Fibroblast of pulmonary artery (primary cell): Measurements from ENCODE around the gene TAGLN.

Experiments
- DNase-seq: peaks from one replicate; pipeline ENCODE4 v3.0.0-alpha.2; 2010; ENCODE audit warnings: low read depth
- H3K4me3 ChIP-seq: replicated peaks from 2 replicates; pipeline ENCODE4 v1.5.1; 2011; ENCODE audit warnings: low read depth, mild to moderate bottlenecking, control low read depth, low read length, moderate library complexity
- TF ChIP-seq, protein P1 (sequence below): IDR thresholded peaks from 2 replicates; pipeline ENCODE4 v1.5.1; 2011; ENCODE audit warnings: mild to moderate bottlenecking, control low read depth, low read length, inconsistent platforms; ENCODE audit errors: missing control alignments

The TAGLN gene

DNA sequence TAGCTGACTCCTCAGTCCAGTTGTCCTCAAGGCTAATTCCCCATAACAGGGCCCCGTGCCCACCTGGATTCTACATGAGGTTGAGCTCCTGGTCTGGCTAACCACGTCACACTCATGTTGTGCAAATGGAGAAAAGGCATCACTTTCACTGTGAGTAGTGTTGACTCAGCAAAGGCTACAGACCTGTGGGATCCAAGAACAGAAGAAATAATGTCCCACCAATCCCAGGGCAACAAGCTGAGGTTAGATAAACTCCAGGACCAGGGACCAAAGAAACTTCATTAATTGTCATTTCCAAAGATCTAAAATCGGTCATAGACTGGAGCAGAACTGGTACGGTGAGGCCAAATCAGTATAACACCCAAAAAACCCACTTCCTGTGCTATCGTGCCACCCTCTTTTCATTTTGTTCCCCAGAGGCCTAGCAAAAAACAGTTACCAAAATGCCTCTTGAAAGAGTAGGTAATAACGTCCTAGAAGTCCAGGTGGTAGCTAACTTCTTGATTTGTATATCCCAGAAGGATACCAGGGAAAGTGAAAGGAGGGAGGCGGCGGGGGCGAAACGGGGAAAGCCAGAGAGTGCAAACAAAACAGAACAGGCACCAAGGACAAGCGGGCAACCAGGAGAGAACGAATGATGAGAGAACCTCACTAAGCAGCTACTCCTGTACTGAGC is 31.3 kb downstream of the TAGLN start:
- TF ChIP-seq, protein P1, sequence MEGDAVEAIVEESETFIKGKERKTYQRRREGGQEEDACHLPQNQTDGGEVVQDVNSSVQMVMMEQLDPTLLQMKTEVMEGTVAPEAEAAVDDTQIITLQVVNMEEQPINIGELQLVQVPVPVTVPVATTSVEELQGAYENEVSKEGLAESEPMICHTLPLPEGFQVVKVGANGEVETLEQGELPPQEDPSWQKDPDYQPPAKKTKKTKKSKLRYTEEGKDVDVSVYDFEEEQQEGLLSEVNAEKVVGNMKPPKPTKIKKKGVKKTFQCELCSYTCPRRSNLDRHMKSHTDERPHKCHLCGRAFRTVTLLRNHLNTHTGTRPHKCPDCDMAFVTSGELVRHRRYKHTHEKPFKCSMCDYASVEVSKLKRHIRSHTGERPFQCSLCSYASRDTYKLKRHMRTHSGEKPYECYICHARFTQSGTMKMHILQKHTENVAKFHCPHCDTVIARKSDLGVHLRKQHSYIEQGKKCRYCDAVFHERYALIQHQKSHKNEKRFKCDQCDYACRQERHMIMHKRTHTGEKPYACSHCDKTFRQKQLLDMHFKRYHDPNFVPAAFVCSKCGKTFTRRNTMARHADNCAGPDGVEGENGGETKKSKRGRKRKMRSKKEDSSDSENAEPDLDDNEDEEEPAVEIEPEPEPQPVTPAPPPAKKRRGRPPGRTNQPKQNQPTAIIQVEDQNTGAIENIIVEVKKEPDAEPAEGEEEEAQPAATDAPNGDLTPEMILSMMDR, result no peak
- peak overlapping the region; percentile 98 for H3K4me3 ChIP-seq
- DNase-seq, result no peak

GRCh38 chr11:117230999-117231841 is 32.0 kb downstream of the TAGLN start:
- no peak for DNase-seq
- peak overlapping the region; percentile 98 for H3K4me3 ChIP-seq
- TF ChIP-seq, protein P1, result no peak

GRCh38 chr11:117231842-117232091 is 32.6 kb downstream of the TAGLN start, which contains the start of gene PCSK7:
TSS of gene PCSK7 (minus strand) at chr11:117232073. CDS start at chr11:117229844, 2,229 bp downstream.
- DNase-seq, result no peak
- TF ChIP-seq, protein P1, result no peak
- H3K4me3 ChIP-seq, result peak within 1 kb of the TSS; percentile 98

DNA sequence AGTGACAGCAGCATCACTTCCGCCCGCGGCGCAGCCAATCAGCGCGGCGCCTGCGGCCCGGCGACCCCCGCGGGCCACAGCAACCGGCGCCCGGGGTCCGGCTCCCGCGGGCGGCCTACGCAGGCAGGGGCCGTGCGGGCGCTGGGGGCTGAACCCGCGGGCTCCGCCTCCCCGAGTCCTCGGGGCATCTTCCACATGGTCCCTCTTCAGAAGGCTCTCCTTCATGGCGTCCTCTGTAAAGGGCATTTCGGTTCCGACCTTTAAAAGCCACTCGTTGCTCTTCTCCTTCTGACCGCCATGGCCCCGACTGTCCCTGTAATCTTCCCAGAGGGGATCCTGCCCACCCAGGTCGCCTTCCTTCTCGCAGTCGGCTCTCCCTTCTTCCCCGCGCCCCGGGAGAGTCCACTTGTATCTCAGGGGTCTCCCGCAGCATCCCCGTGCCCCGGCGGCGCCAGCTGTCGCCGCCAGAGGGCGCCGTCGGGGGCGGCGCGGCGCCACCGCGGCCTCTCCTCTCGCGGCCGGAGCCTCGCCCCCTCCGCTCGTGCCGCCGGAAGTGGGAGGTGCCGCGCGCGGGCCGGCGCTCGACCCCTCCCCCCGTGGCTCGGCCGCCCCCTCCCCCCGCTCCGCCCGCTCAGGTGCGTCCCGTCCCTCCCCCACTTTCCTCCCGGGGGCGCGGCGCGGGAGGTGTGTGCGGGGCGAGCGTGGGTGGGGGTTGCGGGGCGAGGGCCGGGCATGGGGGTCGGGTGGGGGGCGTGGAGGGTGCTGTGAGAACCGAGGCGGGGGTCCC is 33.1 kb downstream of the TAGLN start, which contains the start of gene RNF214:
Gene RNF214 (plus strand): TSS at position 580 of the 787 bp plus-strand sequence. CDS start 1,602 bp downstream, outside the sequence.
- H3K4me3 ChIP-seq, result peak within 1 kb of the TSS; percentile 98
- TF ChIP-seq, protein P1, result peak; percentile 36
- peak; percentile 71 for DNase-seq

DNA sequence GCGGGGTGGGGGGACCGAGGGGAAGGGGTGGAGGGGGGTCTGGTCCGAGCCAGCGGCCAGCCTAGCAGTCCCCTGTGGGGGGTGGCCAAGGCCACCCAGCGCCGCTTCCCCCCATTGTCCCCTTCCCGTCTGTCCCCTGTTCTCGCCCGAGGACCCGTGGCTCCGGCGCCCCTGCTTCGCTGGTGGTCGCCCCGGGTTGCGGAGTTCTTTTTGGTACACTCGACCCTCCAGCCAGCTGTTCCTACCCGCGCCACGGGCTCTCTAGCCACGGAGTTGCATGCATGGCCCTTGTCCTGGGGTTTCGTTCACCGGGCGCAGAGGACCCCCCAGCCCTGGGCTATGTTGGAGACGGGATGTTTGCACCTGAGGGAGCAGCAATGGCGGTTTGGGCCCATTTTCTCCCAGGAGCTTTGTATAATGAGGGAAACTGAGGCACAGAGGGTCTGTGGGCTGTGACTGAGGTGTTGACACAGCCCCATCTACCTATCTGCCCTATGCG is 33.8 kb downstream of the TAGLN start:
- DNase-seq, result no peak
- TF ChIP-seq, protein P1, result no peak
- H3K4me3 ChIP-seq, result peak overlapping the region; percentile 98

GRCh38 chr11:117238221-117238620 is 39.1 kb downstream of the TAGLN start:
- DNase-seq, result no peak
- no peak overlapping the region for H3K4me3 ChIP-seq
- TF ChIP-seq, protein P1, result no peak
